SH-SY5Y (cell line): ENCODE results near the gene INPP4B.

ENCODE experiments used
- GATA2 ChIP-seq: IDR thresholded peaks from 2 replicates; pipeline ENCODE4 v1.6.1; 2011; ENCODE audit warnings: mild to moderate bottlenecking, low read depth, low read length
- GATA3 ChIP-seq: IDR thresholded peaks from 2 replicates; pipeline ENCODE4 v1.6.1; 2011; ENCODE audit warnings: low read depth, mild to moderate bottlenecking, low read length, moderate library complexity

DNA sequence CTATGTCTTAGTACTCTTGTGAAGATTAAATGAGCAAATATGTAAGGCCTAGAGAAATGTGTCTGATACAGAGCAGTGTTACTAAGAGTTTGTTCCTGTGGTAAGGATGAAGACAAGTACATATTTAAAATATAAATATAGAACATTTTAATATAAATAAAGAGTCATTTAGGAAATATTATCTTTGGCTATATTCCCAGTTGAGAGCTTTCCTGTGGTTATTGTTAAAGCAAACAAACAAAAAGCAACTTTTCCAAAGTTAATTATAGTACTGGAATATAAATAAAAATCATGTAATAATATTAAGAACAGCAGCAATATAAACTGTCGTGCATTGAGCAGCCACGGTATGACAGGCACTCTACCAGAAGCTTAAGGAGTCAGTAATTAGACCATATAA is 472.5 kb downstream of the INPP4B start:
- no peak for TF ChIP-seq GATA3
- no peak for TF ChIP-seq GATA2
